NCI-H1417 treated with DMSO at 0.1 percent for 48 hours (cell line): Measurements from ENCODE around the gene BCAP31.

ENCODE experiments used
- DNase-seq: peaks from one replicate; lab custom pipeline; 2025; lab: John Stamatoyannopoulos, UW

Gene BCAP31

GRCh38 chrX:153724252-153725038 lies at the start of gene BCAP31, which contains the start of gene ABCD1:
BCAP31 (minus strand) TSS chrX:153724387; CDS start chrX:153723244, 1,143 bp downstream.
ABCD1 (plus strand) TSS chrX:153724856; CDS start chrX:153725267, 411 bp downstream.
- DNase-seq: no peak

GRCh38 chrX:153773218-153773611 lies 49.0 kb upstream of the BCAP31 start:
- no peak for DNase-seq

GRCh38 chrX:153772316-153773217 lies 48.4 kb upstream of the BCAP31 start:
- DNase-seq: no peak

- DNase-seq: no peak
Observed at GRCh38 chrX:153771415-153772315, 47.5 kb upstream of the BCAP31 start.

GRCh38 chrX:153770601-153771414 lies 46.6 kb upstream of the BCAP31 start:
- no peak for DNase-seq

- no peak for DNase-seq
Observed at GRCh38 chrX:153769865-153770600, 45.8 kb upstream of the BCAP31 start.

- no peak for DNase-seq
Observed at GRCh38 chrX:153769158-153769864, 45.1 kb upstream of the BCAP31 start.

- no peak for DNase-seq
Observed at GRCh38 chrX:153768311-153769157, 44.3 kb upstream of the BCAP31 start.

GRCh38 chrX:153767674-153768055 lies 43.5 kb upstream of the BCAP31 start:
- no peak for DNase-seq

GRCh38 chrX:153766871-153767673 lies 42.9 kb upstream of the BCAP31 start:
- DNase-seq: no peak

- no peak for DNase-seq
Observed at GRCh38 chrX:153766098-153766817, 42.1 kb upstream of the BCAP31 start.

- no peak for DNase-seq
Observed at GRCh38 chrX:153765138-153766079, 41.2 kb upstream of the BCAP31 start.

GRCh38 chrX:153764786-153765137 lies 40.6 kb upstream of the BCAP31 start:
- no peak for DNase-seq

- DNase-seq: peak; percentile 31
Observed at GRCh38 chrX:153763989-153764755, 40.0 kb upstream of the BCAP31 start, which contains the start of gene PLXNB3. PLXNB3 (plus strand) TSS chrX:153764249; CDS start chrX:153765536, 1,287 bp downstream.

- DNase-seq: no peak
Observed at GRCh38 chrX:153763298-153763932, 39.2 kb upstream of the BCAP31 start.
